ENCODE results near the gene PLPP6. TPM values are rescaled to one million over a fixed set of nuclear protein-coding genes. Genes with fewer than 3 reads are reported as not detected.

PLPP6 gene
- 1 to 10 TPM; 5.5 to 6.3 TPM for total RNA-seq
- 3.7 TPM for polyA plus RNA-seq

GRCh38 chr9:4662108-4662988, at the start of gene PLPP6:
Gene PLPP6 (plus strand): TSS chr9:4662294. CDS start chr9:4662376, 82 bp downstream.
- ChIA-PET POLR2A (interaction anchor here (0.9 to 1.2 kb wide), 4 partner anchors 17 to 78 kb away, joined by 3 to 7 read pairs (median 6); partner anchors contain the start of genes AK3 and CDC37L1), CTCF (interaction anchor here (0.9 to 1.8 kb wide), 8 partner anchors 9 to 284 kb away, joined by 3 to 5 read pairs (median 4); partner anchors contain the start of genes AK3 and CDC37L1)
- Histone ChIP-seq H3K36me3 (ENCODE audit: insufficient read depth, low read length) (no peaks in the 10 kb centered on the region), H3K27ac (ENCODE audit: low read depth, low read length) (peak within 1 kb of the TSS; percentile 55), H3K27me3 (ENCODE audit: insufficient read depth, low read length, poor library complexity, severe bottlenecking) (no peaks in the 10 kb centered on the region), H3K9me3 (ENCODE audit: low read length) (no peaks in the 10 kb centered on the region), H3K4me1 (ENCODE audit: insufficient read depth, low read length) (peaks cover 44% of the 10 kb centered on the region), H3K4me3 (ENCODE audit: low read length) (peak within 1 kb of the TSS; percentile 37)
- peaks cover 55 to 61% (median 58%) of the 10 kb centered on the region in 3 donors for H3K4me1 Mint-ChIP-seq
- H3K4me3 Mint-ChIP-seq = peak within 1 kb of the TSS; percentile 89 to 99 (median 95)
- peaks cover 0 to 1% of the 10 kb centered on the region in 2 donors for H3K27me3 Mint-ChIP-seq
- peak within 1 kb of the TSS; percentile 91 to 97 (median 96) for H3K27ac Mint-ChIP-seq
- no peaks in the 10 kb centered on the region for H3K9me3 Mint-ChIP-seq
- peak; percentile 74 to 88 (median 81) for DNase-seq
- peaks cover 0 to 4% (median 4%) of the 10 kb centered on the region in 3 donors for H3K36me3 Mint-ChIP-seq

GRCh38 chr9:4614627-4615026, 47.5 kb upstream of the PLPP6 start:
- no peaks in the 10 kb centered on the region for H3K9me3 ChIP-seq (ENCODE audit: low read length)
- H3K27me3 ChIP-seq (ENCODE audit: insufficient read depth, low read length, poor library complexity, severe bottlenecking) = no peaks in the 10 kb centered on the region
- peaks cover 0 to 11% (median 4%) of the 10 kb centered on the region in 5 donors for H3K9me3 Mint-ChIP-seq
- no peak for DNase-seq
- CTCF ChIA-PET = no interaction called here
- H3K27ac ChIP-seq (ENCODE audit: low read depth, low read length) = no peak overlapping the region
- no peaks in the 10 kb centered on the region for H3K27me3 Mint-ChIP-seq
- H3K36me3 Mint-ChIP-seq = peaks cover 0 to 11% (median 0%) of the 10 kb centered on the region in 3 donors
- H3K4me1 ChIP-seq (ENCODE audit: insufficient read depth, low read length) = peaks cover 3% of the 10 kb centered on the region
- H3K4me3 Mint-ChIP-seq = no peak overlapping the region
- no peak overlapping the region for H3K4me3 ChIP-seq (ENCODE audit: low read length)
- POLR2A ChIA-PET = no interaction called here
- peaks cover 15 to 24% (median 21%) of the 10 kb centered on the region in 3 donors for H3K4me1 Mint-ChIP-seq
- no peaks in the 10 kb centered on the region for H3K36me3 ChIP-seq (ENCODE audit: insufficient read depth, low read length)
- H3K27ac Mint-ChIP-seq = peak overlapping the region in 1 of 8 donors; percentile 18

GRCh38 chr9:4615251-4615650, 46.8 kb upstream of the PLPP6 start:
- H3K9me3 ChIP-seq (ENCODE audit: low read length) = no peaks in the 10 kb centered on the region
- Mint-ChIP-seq H3K9me3 (peaks cover 0 to 9% (median 3%) of the 10 kb centered on the region in 5 donors), H3K36me3 (peaks cover 0 to 13% (median 0%) of the 10 kb centered on the region in 3 donors), H3K4me3 (no peak overlapping the region), H3K27me3 (no peaks in the 10 kb centered on the region), H3K27ac (peak overlapping the region in 3 of 8 donors; percentile 18 to 32 (median 30)), H3K4me1 (peaks cover 22 to 30% (median 27%) of the 10 kb centered on the region in 3 donors)
- no peaks in the 10 kb centered on the region for H3K27me3 ChIP-seq (ENCODE audit: insufficient read depth, low read length, poor library complexity, severe bottlenecking)
- no peak overlapping the region for H3K27ac ChIP-seq (ENCODE audit: low read depth, low read length)
- POLR2A ChIA-PET = no interaction called here
- peaks cover 9% of the 10 kb centered on the region for H3K4me1 ChIP-seq (ENCODE audit: insufficient read depth, low read length)
- no peak overlapping the region for H3K4me3 ChIP-seq (ENCODE audit: low read length)
- no peak for DNase-seq
- CTCF ChIA-PET = no interaction called here
- H3K36me3 ChIP-seq (ENCODE audit: insufficient read depth, low read length) = no peaks in the 10 kb centered on the region

- H3K27ac ChIP-seq (ENCODE audit: low read depth, low read length) = no peak overlapping the region
- Mint-ChIP-seq H3K9me3 (peaks cover 0 to 9% (median 3%) of the 10 kb centered on the region in 5 donors), H3K36me3 (peaks cover 0 to 14% (median 0%) of the 10 kb centered on the region in 3 donors), H3K27me3 (no peaks in the 10 kb centered on the region), H3K27ac (peak overlapping the region in 2 of 8 donors; percentile 30 to 32), H3K4me3 (no peak overlapping the region), H3K4me1 (peaks cover 27 to 36% (median 32%) of the 10 kb centered on the region in 3 donors)
- DNase-seq = no peak
- H3K4me3 ChIP-seq (ENCODE audit: low read length) = no peak overlapping the region
- H3K4me1 ChIP-seq (ENCODE audit: insufficient read depth, low read length) = peaks cover 13% of the 10 kb centered on the region
- no peaks in the 10 kb centered on the region for H3K27me3 ChIP-seq (ENCODE audit: insufficient read depth, low read length, poor library complexity, severe bottlenecking)
- H3K9me3 ChIP-seq (ENCODE audit: low read length) = no peaks in the 10 kb centered on the region
- ChIA-PET CTCF (no interaction called here), POLR2A (no interaction called here)
- H3K36me3 ChIP-seq (ENCODE audit: insufficient read depth, low read length) = no peaks in the 10 kb centered on the region
Observed at GRCh38 chr9:4615778-4616177, 46.3 kb upstream of the PLPP6 start.

GRCh38 chr9:4617752-4618151, 44.3 kb upstream of the PLPP6 start:
- peaks cover 5% of the 10 kb centered on the region for H3K27me3 ChIP-seq (ENCODE audit: insufficient read depth, low read length, poor library complexity, severe bottlenecking)
- H3K4me3 ChIP-seq (ENCODE audit: low read length) = no peak overlapping the region
- peaks cover 13% of the 10 kb centered on the region for H3K4me1 ChIP-seq (ENCODE audit: insufficient read depth, low read length)
- no peaks in the 10 kb centered on the region for H3K9me3 ChIP-seq (ENCODE audit: low read length)
- DNase-seq = no peak
- H3K9me3 Mint-ChIP-seq = peaks cover 0 to 2% (median 0%) of the 10 kb centered on the region in 5 donors
- no peaks in the 10 kb centered on the region for H3K36me3 ChIP-seq (ENCODE audit: insufficient read depth, low read length)
- no peaks in the 10 kb centered on the region for H3K27me3 Mint-ChIP-seq
- CTCF ChIA-PET = no interaction called here
- H3K4me1 Mint-ChIP-seq = peaks cover 28 to 38% (median 37%) of the 10 kb centered on the region in 3 donors
- H3K36me3 Mint-ChIP-seq = peaks cover 0 to 9% (median 0%) of the 10 kb centered on the region in 3 donors
- no peak overlapping the region for H3K27ac ChIP-seq (ENCODE audit: low read depth, low read length)
- H3K4me3 Mint-ChIP-seq = peak overlapping the region in 1 of 7 donors; percentile 29
- H3K27ac Mint-ChIP-seq = no peak overlapping the region
- POLR2A ChIA-PET = no interaction called here

GRCh38 chr9:4618700-4619099, 43.4 kb upstream of the PLPP6 start:
- no peak for DNase-seq
- H3K27ac Mint-ChIP-seq = peak overlapping the region in 2 of 8 donors; percentile 28 to 38
- peaks cover 28 to 38% (median 37%) of the 10 kb centered on the region in 3 donors for H3K4me1 Mint-ChIP-seq
- H3K4me3 ChIP-seq (ENCODE audit: low read length) = no peak overlapping the region
- no peaks in the 10 kb centered on the region for H3K9me3 Mint-ChIP-seq
- CTCF ChIA-PET = no interaction called here
- no peaks in the 10 kb centered on the region for H3K9me3 ChIP-seq (ENCODE audit: low read length)
- H3K4me3 Mint-ChIP-seq = peak overlapping the region in 1 of 7 donors; percentile 41
- peaks cover 13% of the 10 kb centered on the region for H3K4me1 ChIP-seq (ENCODE audit: insufficient read depth, low read length)
- peaks cover 0 to 9% (median 0%) of the 10 kb centered on the region in 3 donors for H3K36me3 Mint-ChIP-seq
- no peak overlapping the region for H3K27ac ChIP-seq (ENCODE audit: low read depth, low read length)
- H3K36me3 ChIP-seq (ENCODE audit: insufficient read depth, low read length) = no peaks in the 10 kb centered on the region
- POLR2A ChIA-PET = no interaction called here
- peaks cover 5% of the 10 kb centered on the region for H3K27me3 ChIP-seq (ENCODE audit: insufficient read depth, low read length, poor library complexity, severe bottlenecking)
- H3K27me3 Mint-ChIP-seq = no peaks in the 10 kb centered on the region

- no peak overlapping the region for H3K4me3 ChIP-seq (ENCODE audit: low read length)
- no peaks in the 10 kb centered on the region for H3K36me3 ChIP-seq (ENCODE audit: insufficient read depth, low read length)
- no peaks in the 10 kb centered on the region for H3K9me3 ChIP-seq (ENCODE audit: low read length)
- Mint-ChIP-seq H3K9me3 (no peaks in the 10 kb centered on the region), H3K4me1 (peaks cover 23 to 33% (median 32%) of the 10 kb centered on the region in 3 donors), H3K36me3 (peaks cover 0 to 3% (median 0%) of the 10 kb centered on the region in 3 donors), H3K27ac (peak overlapping the region; percentile 8 to 76 (median 56)), H3K4me3 (peak overlapping the region in 5 of 7 donors; percentile 35 to 62 (median 59)), H3K27me3 (no peaks in the 10 kb centered on the region)
- ChIA-PET POLR2A (no interaction called here), CTCF (no interaction called here)
- peaks cover 13% of the 10 kb centered on the region for H3K4me1 ChIP-seq (ENCODE audit: insufficient read depth, low read length)
- H3K27ac ChIP-seq (ENCODE audit: low read depth, low read length) = no peak overlapping the region
- peaks cover 5% of the 10 kb centered on the region for H3K27me3 ChIP-seq (ENCODE audit: insufficient read depth, low read length, poor library complexity, severe bottlenecking)
- peak in 1 of 5 donors; percentile 25 for DNase-seq
Observed at GRCh38 chr9:4620057-4620765, 41.9 kb upstream of the PLPP6 start.
